Ecto neural progenitor cell (in vitro differentiated cells): ENCODE results near the gene PCOLCE2.

Experiments used
- DNase-seq: peaks from one replicate; pipeline ENCODE4 v3.0.0-alpha.2; 2018; ENCODE audit warnings: low spot score

PCOLCE2 gene

GRCh38 chr3:142863930-142864920 is 24.7 kb downstream of the PCOLCE2 start:
- no peak for DNase-seq

GRCh38 chr3:142863010-142863817 is 25.7 kb downstream of the PCOLCE2 start:
- no peak for DNase-seq

GRCh38 chr3:142861926-142862325 is 27.0 kb downstream of the PCOLCE2 start:
- no peak for DNase-seq

- DNase-seq: no peak
Observed at GRCh38 chr3:142858043-142858442, 30.8 kb downstream of the PCOLCE2 start.

- DNase-seq: peak; percentile 60
Observed at GRCh38 chr3:142857056-142857455, 31.8 kb downstream of the PCOLCE2 start.

GRCh38 chr3:142853270-142854168 is 35.4 kb downstream of the PCOLCE2 start:
- DNase-seq: no peak

GRCh38 chr3:142852009-142852408 is 36.9 kb downstream of the PCOLCE2 start:
- DNase-seq: no peak

- no peak for DNase-seq
Observed at GRCh38 chr3:142850395-142851023, 38.4 kb downstream of the PCOLCE2 start.

GRCh38 chr3:142849148-142849547 is 39.7 kb downstream of the PCOLCE2 start:
- no peak for DNase-seq

GRCh38 chr3:142846779-142847577 is 41.9 kb downstream of the PCOLCE2 start:
- no peak for DNase-seq

GRCh38 chr3:142844339-142844977 is 44.4 kb downstream of the PCOLCE2 start:
- no peak for DNase-seq

- no peak for DNase-seq
Observed at GRCh38 chr3:142839831-142840230, 49.1 kb downstream of the PCOLCE2 start.

GRCh38 chr3:142837526-142837925 is 51.4 kb downstream of the PCOLCE2 start:
- DNase-seq: no peak

- DNase-seq: peak; percentile 80
Observed at GRCh38 chr3:142828703-142829305, 60.1 kb downstream of the PCOLCE2 start.

GRCh38 chr3:142819179-142819578 is 69.7 kb downstream of the PCOLCE2 start:
- DNase-seq: no peak

GRCh38 chr3:142818651-142819050 is 70.2 kb downstream of the PCOLCE2 start:
- no peak for DNase-seq

GRCh38 chr3:142817897-142818296 is 71.0 kb downstream of the PCOLCE2 start:
- no peak for DNase-seq

GRCh38 chr3:142817356-142817755 is 71.5 kb downstream of the PCOLCE2 start:
- no peak for DNase-seq

- DNase-seq: no peak
Observed at GRCh38 chr3:142815803-142816202, 73.1 kb downstream of the PCOLCE2 start.

GRCh38 chr3:142809259-142809658 is 79.6 kb downstream of the PCOLCE2 start:
- no peak for DNase-seq
